ENCODE measurements around the gene C16orf78.

- TF ChIP-seq POLR2AphosphoS5 (IDR thresholded peaks at IDR 0.05) = no peak
- no peak for TF ChIP-seq CTCF (IDR thresholded peaks at IDR 0.05)
- no peak for TF ChIP-seq POLR2A (IDR thresholded peaks at IDR 0.05)
- no peak for TF ChIP-seq EP300 (IDR thresholded peaks at IDR 0.05; ENCODE audit: low read depth)
Observed at GRCh38 chr16:49348408-49349176, 25.0 kb upstream of the C16orf78 start.
